B cell (primary cell): ENCODE measurements around the gene CD63. TPM values are rescaled to one million over a fixed set of nuclear protein-coding genes. Genes with fewer than 3 reads are reported as not detected.

Source experiments
- ATAC-seq: fragments of 200-7000 bp; cut with Tn5 transposase; one replicate; pipeline ENCODE4 v1.10.0; 2021; ENCODE audit warnings: low read depth, mild to moderate bottlenecking, moderate number of reproducible peaks, moderate library complexity
- CTCF ChIA-PET: fragments of 350-600 bp; sonication (Branson Sonifier 250); formaldehyde crosslinking; loops from one replicate; lab custom pipeline; 2021; ENCODE audit warnings: antibody characterized with exemption, inconsistent platforms; lab: Charles Lee
- POLR2A ChIA-PET: fragments of 350-600 bp; sonication (Branson Sonifier 250); formaldehyde crosslinking; loops from one replicate; lab custom pipeline; 2021; ENCODE audit warnings: antibody characterized with exemption; lab: Charles Lee
- DNase-seq: peaks from one replicate; pipeline ENCODE4 v3.0.0; 2013
- H2AFZ ChIP-seq: 2 replicates; pipeline ENCODE4 v1.6.1; 2012; ENCODE audit warnings: mild to moderate bottlenecking, low read depth, low read length; ENCODE audit not compliant: insufficient read depth, poor library complexity, severe bottlenecking
- H3K27ac ChIP-seq, 2 donors: 1 replicate in 1 of 2; 2 replicates in 1 of 2; pipeline ENCODE4 v1.5.1; 2012 to 2013; ENCODE audit warnings: low read length in 2 of 2, mild to moderate bottlenecking in 2 of 2, moderate library complexity in 1 of 2
- H3K27me3 ChIP-seq, 4 experiments: fragments of 200-600 bp in 1 of 4; sonication (generic) in 1 of 4; replicated peaks in 1 of 4; 1 replicate in 2 of 4; 2 replicates in 2 of 4; pipeline versions ENCODE4 v1.6.1 to v1.7.0; 2013 to 2016; ENCODE audit warnings: low read length in 3 of 4, mild to moderate bottlenecking in 2 of 4, mixed read lengths in 1 of 4, moderate library complexity in 1 of 4; ENCODE audit not compliant: insufficient read depth in 4 of 4, control insufficient read depth in 3 of 4; ENCODE audit errors: control extremely low read depth in 1 of 4
- H3K36me3 ChIP-seq, 2 experiments: replicated peaks in 1 of 2; 1 replicate in 1 of 2; 2 replicates in 1 of 2; pipeline versions ENCODE4 v1.6.1 to v1.7.1; 2013; ENCODE audit warnings: low read length in 1 of 2; ENCODE audit not compliant: insufficient read depth in 2 of 2, control insufficient read depth in 1 of 2; ENCODE audit errors: control extremely low read depth in 1 of 2, extremely low read depth in 1 of 2
- H3K4me1 ChIP-seq, 2 donors: fragments of 200-600 bp in 1 of 2; sonication (generic) in 1 of 2; 1 replicate in 1 of 2; 2 replicates in 1 of 2; pipeline versions ENCODE4 v1.5.1 to v1.6.1; 2013 to 2017; ENCODE audit warnings: low read length in 2 of 2; ENCODE audit not compliant: control insufficient read depth in 2 of 2, insufficient read depth in 2 of 2
- H3K4me2 ChIP-seq: replicated peaks from 2 replicates; pipeline ENCODE3; 2012; ENCODE audit warnings: mild to moderate bottlenecking, low read depth, low read length; ENCODE audit not compliant: poor library complexity, severe bottlenecking
- H3K4me3 ChIP-seq, 5 experiments: fragments of 200-600 bp in 1 of 5; sonication (generic) in 1 of 5; 1 replicate in 3 of 5; 2 replicates in 2 of 5; pipeline versions ENCODE4 v1.5.1 to v1.7.0; 2011 to 2016; ENCODE audit warnings: low read length in 4 of 5, mild to moderate bottlenecking in 4 of 5, low read depth in 2 of 5, control low read depth in 1 of 5, moderate library complexity in 1 of 5; ENCODE audit not compliant: insufficient read depth in 1 of 5; ENCODE audit errors: control extremely low read depth in 1 of 5, extremely low read depth in 1 of 5
- H3K79me2 ChIP-seq: fragments of 200-600 bp; sonication (generic); one replicate; pipeline ENCODE4 v1.6.0; 2016; ENCODE audit warnings: low read length; ENCODE audit not compliant: control insufficient read depth, insufficient read depth
- H3K9ac ChIP-seq: fragments of 200-600 bp; sonication (generic); 2 replicates; pipeline ENCODE4 v1.6.1; 2017; ENCODE audit warnings: mild to moderate bottlenecking, low read length, moderate library complexity
- H3K9me3 ChIP-seq, 3 donors: one replicate each; pipeline versions ENCODE4 v1.6.1 to v1.7.1; 2013; ENCODE audit warnings: low read length in 2 of 3; ENCODE audit not compliant: control insufficient read depth in 2 of 3, insufficient read depth in 1 of 3; ENCODE audit errors: control extremely low read depth in 1 of 3
- H4K20me1 ChIP-seq: 2 replicates; pipeline ENCODE4 v1.6.0; 2012; ENCODE audit warnings: mild to moderate bottlenecking, low read length; ENCODE audit not compliant: insufficient read depth, control insufficient read depth, poor library complexity, severe bottlenecking
- H3K27ac Mint-ChIP-seq: one replicate; pipeline ENCODE4 v1.8.0; 2021; ENCODE audit warnings: mixed read lengths
- H3K27me3 Mint-ChIP-seq: one replicate; pipeline ENCODE4 v1.8.0; 2021; ENCODE audit warnings: mixed read lengths
- H3K4me1 Mint-ChIP-seq: one replicate; pipeline ENCODE4 v1.8.0; 2021; ENCODE audit warnings: mixed read lengths
- H3K4me3 Mint-ChIP-seq: one replicate; pipeline ENCODE4 v1.8.0; 2021; ENCODE audit warnings: mixed read lengths
- H3K9me3 Mint-ChIP-seq: one replicate; pipeline ENCODE4 v1.8.0; 2022; ENCODE audit warnings: mixed read lengths; ENCODE audit not compliant: insufficient read depth
- EZH2 ChIP-seq: IDR thresholded peaks from 2 replicates; pipeline ENCODE4 v1.6.1; 2012; ENCODE audit warnings: borderline replicate concordance, low read depth, mild to moderate bottlenecking, moderate library complexity, low read length; ENCODE audit not compliant: insufficient read depth, poor library complexity, severe bottlenecking
- WGBS: methylation state at CpG from one replicate; pipeline ENCODE4 v1.1.5; 2013; ENCODE audit warnings: missing lambda C conversion rate; ENCODE audit not compliant: insufficient coverage; 5-methylcytosine and 5-hydroxymethylcytosine counted together
- intact Hi-C: fragments of 100-400 bp; cut with micrococcal nuclease; formaldehyde crosslinking; loops from one replicate; pipeline ENCODE4 v1.10.0; 2022
- polyA plus RNA-seq: library from polyadenylated mRNA; depleted of rRNA; stranded (reverse); fragments of >200 nt; gene quantifications from 2 replicates; pipeline ENCODE4 v1.2.3, GENCODE V29; 2012
- total RNA-seq, 2 donors: library from RNA; stranded (reverse); fragments of 120-200 nt in 1 of 2; gene quantifications; 1 replicate in 1 of 2; 2 replicates in 1 of 2; pipeline versions ENCODE4 v1.2.3 to v1.2.4, GENCODE V29; 2013 to 2022
- TF ChIP-seq, protein P1 (sequence below): fragments of 200-600 bp; IDR thresholded peaks from one replicate; pipeline ENCODE4 v1.8.0; 2022; ENCODE audit warnings: antibody characterized with exemption, mild to moderate bottlenecking

CD63 gene
- total and polyA plus RNA-seq, 2 donors (not counting 1 experiment from before 2014, with no cell fraction given), result 43.0 to 104 TPM

- ChIA-PET CTCF (interaction anchor here (4.2 to 4.4 kb wide), 2 partner anchors 11 kb away, joined by 24 to 41 read pairs; partner anchors contain the start of gene BLOC1S1), POLR2A (no interaction called here)
- TF ChIP-seq, protein P1, sequence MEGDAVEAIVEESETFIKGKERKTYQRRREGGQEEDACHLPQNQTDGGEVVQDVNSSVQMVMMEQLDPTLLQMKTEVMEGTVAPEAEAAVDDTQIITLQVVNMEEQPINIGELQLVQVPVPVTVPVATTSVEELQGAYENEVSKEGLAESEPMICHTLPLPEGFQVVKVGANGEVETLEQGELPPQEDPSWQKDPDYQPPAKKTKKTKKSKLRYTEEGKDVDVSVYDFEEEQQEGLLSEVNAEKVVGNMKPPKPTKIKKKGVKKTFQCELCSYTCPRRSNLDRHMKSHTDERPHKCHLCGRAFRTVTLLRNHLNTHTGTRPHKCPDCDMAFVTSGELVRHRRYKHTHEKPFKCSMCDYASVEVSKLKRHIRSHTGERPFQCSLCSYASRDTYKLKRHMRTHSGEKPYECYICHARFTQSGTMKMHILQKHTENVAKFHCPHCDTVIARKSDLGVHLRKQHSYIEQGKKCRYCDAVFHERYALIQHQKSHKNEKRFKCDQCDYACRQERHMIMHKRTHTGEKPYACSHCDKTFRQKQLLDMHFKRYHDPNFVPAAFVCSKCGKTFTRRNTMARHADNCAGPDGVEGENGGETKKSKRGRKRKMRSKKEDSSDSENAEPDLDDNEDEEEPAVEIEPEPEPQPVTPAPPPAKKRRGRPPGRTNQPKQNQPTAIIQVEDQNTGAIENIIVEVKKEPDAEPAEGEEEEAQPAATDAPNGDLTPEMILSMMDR, result no peak
- TF ChIP-seq EZH2, result no peak
- Histone ChIP-seq H4K20me1 (no peaks in the 10 kb centered on the region), H3K79me2 (no peaks in the 10 kb centered on the region), H3K36me3 (peaks cover 0 to 17% of the 10 kb centered on the region in 2 experiments), H3K27me3 (no peaks in the 10 kb centered on the region), H3K9me3 (no peaks in the 10 kb centered on the region), H3K4me3 (peak overlapping the region in 4 of 5 experiments; percentile 69 to 91 (median 78)), H3K4me1 (peaks cover 21 to 40% of the 10 kb centered on the region in 2 donors), H3K4me2 (peak overlapping the region; percentile 100), H3K9ac (peak overlapping the region; percentile 90), H3K27ac (peak overlapping the region; percentile 34 to 80), H2AFZ (peak overlapping the region; percentile 87)
- DNase-seq (no peak), ATAC-seq (no peak)
- peak overlapping the region; percentile 82 for H3K4me3 Mint-ChIP-seq
- H3K27ac Mint-ChIP-seq, result peak overlapping the region; percentile 89
- intact Hi-C loops, result no loop called here
- WGBS, result 48% methylated on average over 5 of the region's 9 CpGs
- no peaks in the 10 kb centered on the region for H3K27me3 Mint-ChIP-seq
- peaks cover 45% of the 10 kb centered on the region for H3K4me1 Mint-ChIP-seq
- no peaks in the 10 kb centered on the region for H3K9me3 Mint-ChIP-seq
Observed at GRCh38 chr12:55727643-55728185, 1.1 kb downstream of the CD63 start.

DNA sequence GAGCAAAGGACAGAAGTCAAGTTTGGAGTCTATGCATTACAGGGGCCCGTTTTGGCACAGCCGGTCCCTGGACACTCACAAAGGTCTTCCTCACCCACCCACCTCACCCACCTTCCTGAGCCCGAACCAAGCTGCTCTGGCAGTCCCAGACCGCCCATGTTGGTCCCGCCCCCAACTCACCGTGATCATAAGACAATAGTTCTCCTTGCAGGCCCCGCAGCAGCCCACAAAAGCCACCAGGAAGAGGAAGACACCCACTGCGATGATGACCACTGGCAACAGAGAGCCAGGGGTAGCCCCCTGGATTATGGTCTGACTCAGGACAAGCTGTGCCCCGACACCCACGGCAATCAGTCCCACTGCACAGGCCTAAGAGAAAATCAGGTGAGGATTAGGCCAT is 1.8 kb downstream of the CD63 start:
- no peaks in the 10 kb centered on the region for H4K20me1 ChIP-seq

More for the DNA sequence above, 1.8 kb downstream of the CD63 start:
- no peak overlapping the region for H3K4me2 ChIP-seq
- 70% methylated on average over 10 of the region's 10 CpGs for WGBS
- DNase-seq (no peak), ATAC-seq (no peak)
- H3K27me3 ChIP-seq, result no peaks in the 10 kb centered on the region
- peaks cover 45% of the 10 kb centered on the region for H3K4me1 Mint-ChIP-seq
- no peak overlapping the region for H2AFZ ChIP-seq
- no peak overlapping the region for H3K9ac ChIP-seq
- TF ChIP-seq, protein P1, result no peak
- TF ChIP-seq EZH2, result no peak
- H3K27me3 Mint-ChIP-seq, result no peaks in the 10 kb centered on the region
- intact Hi-C loops, result no loop called here
- peaks cover 0 to 17% of the 10 kb centered on the region in 2 experiments for H3K36me3 ChIP-seq
- no peaks in the 10 kb centered on the region for H3K9me3 Mint-ChIP-seq
- peaks cover 21 to 40% of the 10 kb centered on the region in 2 donors for H3K4me1 ChIP-seq
- H3K27ac Mint-ChIP-seq, result peak overlapping the region; percentile 89
- peak overlapping the region; percentile 82 for H3K4me3 Mint-ChIP-seq
- H3K79me2 ChIP-seq, result no peaks in the 10 kb centered on the region
- peak overlapping the region in 1 of 2 donors; percentile 16 for H3K27ac ChIP-seq
- ChIA-PET POLR2A (no interaction called here), CTCF (interaction anchor here (4.2 to 4.4 kb wide), 2 partner anchors 10 to 11 kb away, joined by 24 to 41 read pairs; partner anchors contain the start of gene BLOC1S1)
- H3K9me3 ChIP-seq, result no peaks in the 10 kb centered on the region
- no peak overlapping the region for H3K4me3 ChIP-seq
